HepG2 (cell line): ENCODE results near the gene NSD1.

ENCODE experiments used
- EP300 ChIP-seq, 3 experiments: sonication (generic) in 1 of 3; formaldehyde crosslinking in 1 of 3; IDR thresholded peaks; 2 replicates each; pipeline versions ENCODE4 v1.5.1 to v1.6.1; 2011 to 2020; ENCODE audit warnings: low read depth in 2 of 3, low read length in 2 of 3, borderline replicate concordance in 1 of 3, improper control_type of control experiment in 1 of 3, mild to moderate bottlenecking in 1 of 3, missing genetic modification reagents in 1 of 3, moderate library complexity in 1 of 3
- ERF ChIP-seq: IDR thresholded peaks from 2 replicates; pipeline ENCODE4 v1.6.1; 2018; ENCODE audit warnings: missing biosample characterization, missing genetic modification reagents
- MYNN ChIP-seq: sonication (generic); formaldehyde crosslinking; IDR thresholded peaks from 2 replicates; pipeline ENCODE4 v1.4.0; 2020; ENCODE audit warnings: mild to moderate bottlenecking, low read depth, missing genetic modification reagents
- PHF20 ChIP-seq: sonication (generic); formaldehyde crosslinking; IDR thresholded peaks from 2 replicates; pipeline ENCODE4 v1.5.0; 2020; ENCODE audit warnings: mild to moderate bottlenecking, missing genetic modification reagents
- ZNF530 ChIP-seq: sonication (generic); formaldehyde crosslinking; IDR thresholded peaks from 2 replicates; pipeline ENCODE4 v1.5.0; 2020; ENCODE audit warnings: low read depth, mild to moderate bottlenecking, missing genetic modification reagents
- TF ChIP-seq, protein P1 (sequence below): sonication (generic); formaldehyde crosslinking; IDR thresholded peaks from 2 replicates; pipeline ENCODE4 v1.5.0; 2020; ENCODE audit warnings: mild to moderate bottlenecking, missing genetic modification reagents, moderate library complexity
- TF ChIP-seq, protein P2 (sequence below): sonication (generic); formaldehyde crosslinking; IDR thresholded peaks from 2 replicates; pipeline ENCODE4 v1.8.0; 2022; ENCODE audit warnings: missing genetic modification reagents, mild to moderate bottlenecking, borderline replicate concordance

DNA sequence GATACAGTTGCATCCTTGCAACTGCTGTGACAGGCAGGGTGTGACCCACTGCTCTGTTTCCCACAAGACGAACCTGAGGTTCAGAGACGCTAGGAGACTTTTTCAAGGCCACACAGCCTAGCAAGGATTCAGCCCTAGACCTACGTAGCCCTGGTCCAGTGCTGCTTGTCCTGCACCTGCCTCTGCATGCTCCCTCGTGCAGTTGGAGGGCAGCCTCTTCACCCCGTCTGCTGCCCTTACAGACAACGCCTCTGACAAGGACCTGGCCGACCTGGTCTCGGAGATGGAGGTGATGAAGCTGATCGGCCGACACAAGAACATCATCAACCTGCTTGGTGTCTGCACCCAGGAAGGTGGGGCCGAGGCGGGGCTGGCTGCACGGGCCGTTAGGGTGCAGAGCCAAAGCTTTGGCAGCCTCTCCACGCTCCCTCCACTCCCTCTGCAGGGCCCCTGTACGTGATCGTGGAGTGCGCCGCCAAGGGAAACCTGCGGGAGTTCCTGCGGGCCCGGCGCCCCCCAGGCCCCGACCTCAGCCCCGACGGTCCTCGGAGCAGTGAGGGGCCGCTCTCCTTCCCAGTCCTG lies 38.4 kb upstream of the NSD1 start:
- TF ChIP-seq, protein P1, sequence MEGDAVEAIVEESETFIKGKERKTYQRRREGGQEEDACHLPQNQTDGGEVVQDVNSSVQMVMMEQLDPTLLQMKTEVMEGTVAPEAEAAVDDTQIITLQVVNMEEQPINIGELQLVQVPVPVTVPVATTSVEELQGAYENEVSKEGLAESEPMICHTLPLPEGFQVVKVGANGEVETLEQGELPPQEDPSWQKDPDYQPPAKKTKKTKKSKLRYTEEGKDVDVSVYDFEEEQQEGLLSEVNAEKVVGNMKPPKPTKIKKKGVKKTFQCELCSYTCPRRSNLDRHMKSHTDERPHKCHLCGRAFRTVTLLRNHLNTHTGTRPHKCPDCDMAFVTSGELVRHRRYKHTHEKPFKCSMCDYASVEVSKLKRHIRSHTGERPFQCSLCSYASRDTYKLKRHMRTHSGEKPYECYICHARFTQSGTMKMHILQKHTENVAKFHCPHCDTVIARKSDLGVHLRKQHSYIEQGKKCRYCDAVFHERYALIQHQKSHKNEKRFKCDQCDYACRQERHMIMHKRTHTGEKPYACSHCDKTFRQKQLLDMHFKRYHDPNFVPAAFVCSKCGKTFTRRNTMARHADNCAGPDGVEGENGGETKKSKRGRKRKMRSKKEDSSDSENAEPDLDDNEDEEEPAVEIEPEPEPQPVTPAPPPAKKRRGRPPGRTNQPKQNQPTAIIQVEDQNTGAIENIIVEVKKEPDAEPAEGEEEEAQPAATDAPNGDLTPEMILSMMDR: no peak
- TF ChIP-seq ERF (CRISPR knock-in tag): no peak
- no peak for TF ChIP-seq EP300 (IDR thresholded peaks at IDR 0.05; ENCODE audit: low read depth in 2 of 2, low read length in 2 of 2)
- TF ChIP-seq EP300 (CRISPR knock-in tag; IDR thresholded peaks at IDR 0.05; ENCODE audit: borderline replicate concordance): no peak
- no peak for TF ChIP-seq MYNN (CRISPR knock-in tag)
- TF ChIP-seq, protein P2, sequence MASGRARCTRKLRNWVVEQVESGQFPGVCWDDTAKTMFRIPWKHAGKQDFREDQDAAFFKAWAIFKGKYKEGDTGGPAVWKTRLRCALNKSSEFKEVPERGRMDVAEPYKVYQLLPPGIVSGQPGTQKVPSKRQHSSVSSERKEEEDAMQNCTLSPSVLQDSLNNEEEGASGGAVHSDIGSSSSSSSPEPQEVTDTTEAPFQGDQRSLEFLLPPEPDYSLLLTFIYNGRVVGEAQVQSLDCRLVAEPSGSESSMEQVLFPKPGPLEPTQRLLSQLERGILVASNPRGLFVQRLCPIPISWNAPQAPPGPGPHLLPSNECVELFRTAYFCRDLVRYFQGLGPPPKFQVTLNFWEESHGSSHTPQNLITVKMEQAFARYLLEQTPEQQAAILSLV (CRISPR knock-in tag): no peak
- no peak for TF ChIP-seq ZNF530 (CRISPR knock-in tag)
- TF ChIP-seq PHF20 (CRISPR knock-in tag): no peak
